Measurements from ENCODE around the gene NHERF1. TPM values are rescaled to one million over a fixed set of nuclear protein-coding genes. Genes with fewer than 3 reads are reported as not detected.
A peak's percentile ranks its signal among the peaks of the same experiment; 100 is the strongest.

The NHERF1 gene
- total and polyA plus RNA-seq, 7 experiments from 2014 or later, result 93.1 to 393 (median 165) TPM

- H3K9me3 ChIP-seq (ENCODE audit: control insufficient read depth in 2 of 3, low read length in 3 of 3), result no peaks in the 10 kb centered on the region
- no peak for DNase-seq
- no peak overlapping the region for H3K4me3 ChIP-seq (ENCODE audit: low read length)
- Mint-ChIP-seq H3K9me3 (no peaks in the 10 kb centered on the region), H3K4me3 (no peak overlapping the region), H3K27ac (no peak overlapping the region), H3K36me3 (peaks cover 4 to 62% (median 27%) of the 10 kb centered on the region in 5 donors), H3K27me3 (no peaks in the 10 kb centered on the region), H3K4me1 (peaks cover 0 to 4% (median 0%) of the 10 kb centered on the region in 7 donors)
- intact Hi-C loops (cut with micrococcal nuclease), result no loop called here
- H3K36me3 ChIP-seq (ENCODE audit: control insufficient read depth in 2 of 3, insufficient read depth in 3 of 3, low read length in 3 of 3), result peaks cover 0 to 96% (median 22%) of the 10 kb centered on the region in 3 experiments
- no peaks in the 10 kb centered on the region for H3K4me1 ChIP-seq (ENCODE audit: control insufficient read depth in 2 of 2, insufficient read depth in 2 of 2, low read length in 2 of 2)
- no peak for ATAC-seq
- H3K27ac ChIP-seq (ENCODE audit: low read depth, low read length), result no peak overlapping the region
- CTCF ChIA-PET, result no interaction called here
- POLR2A ChIA-PET, result no interaction called here
- no peaks in the 10 kb centered on the region for H3K27me3 ChIP-seq (ENCODE audit: control insufficient read depth in 2 of 2, insufficient read depth in 2 of 2, low read length in 2 of 2)
Measured at GRCh38 chr17:74798239-74798707, 49.8 kb downstream of the NHERF1 start.

- H3K4me1 Mint-ChIP-seq, result peaks cover 0 to 4% (median 1%) of the 10 kb centered on the region in 7 donors
- Histone ChIP-seq H3K27me3 (ENCODE audit: control insufficient read depth in 2 of 2, insufficient read depth in 2 of 2, low read length in 2 of 2) (no peaks in the 10 kb centered on the region), H3K9me3 (ENCODE audit: control insufficient read depth in 2 of 3, low read length in 3 of 3) (no peaks in the 10 kb centered on the region), H3K4me1 (ENCODE audit: control insufficient read depth in 2 of 2, insufficient read depth in 2 of 2, low read length in 2 of 2) (no peaks in the 10 kb centered on the region), H3K4me3 (ENCODE audit: low read length) (no peak overlapping the region), H3K27ac (ENCODE audit: low read depth, low read length) (no peak overlapping the region), H3K36me3 (ENCODE audit: control insufficient read depth in 2 of 3, insufficient read depth in 3 of 3, low read length in 3 of 3) (peaks cover 0 to 93% (median 21%) of the 10 kb centered on the region in 3 experiments)
- peaks cover 4 to 68% (median 31%) of the 10 kb centered on the region in 5 donors for H3K36me3 Mint-ChIP-seq
- ChIA-PET CTCF (no interaction called here), POLR2A (interaction anchor here (0.8 kb wide), 1 partner anchor 24 kb away, joined by 3 read pairs; no protein-coding TSS in a partner anchor)
- no peak overlapping the region for H3K27ac Mint-ChIP-seq
- H3K9me3 Mint-ChIP-seq, result no peaks in the 10 kb centered on the region
- H3K27me3 Mint-ChIP-seq, result no peaks in the 10 kb centered on the region
- intact Hi-C loops (cut with micrococcal nuclease), result no loop called here
- ATAC-seq (no peak), DNase-seq (no peak)
- H3K4me3 Mint-ChIP-seq, result no peak overlapping the region
Measured at GRCh38 chr17:74799097-74799496, 50.7 kb downstream of the NHERF1 start.

GRCh38 chr17:74800531-74800930, 52.1 kb downstream of the NHERF1 start:
- Mint-ChIP-seq H3K4me1 (peaks cover 0 to 6% (median 0%) of the 10 kb centered on the region in 7 donors), H3K36me3 (peaks cover 3 to 63% (median 25%) of the 10 kb centered on the region in 5 donors), H3K9me3 (no peaks in the 10 kb centered on the region), H3K4me3 (no peak overlapping the region), H3K27me3 (no peaks in the 10 kb centered on the region), H3K27ac (no peak overlapping the region)
- peak in 1 of 9 donors; percentile 2 for DNase-seq
- peaks cover 0 to 91% (median 9%) of the 10 kb centered on the region in 3 experiments for H3K36me3 ChIP-seq (ENCODE audit: control insufficient read depth in 2 of 3, insufficient read depth in 3 of 3, low read length in 3 of 3)
- H3K9me3 ChIP-seq (ENCODE audit: control insufficient read depth in 2 of 3, low read length in 3 of 3), result no peaks in the 10 kb centered on the region
- H3K27ac ChIP-seq (ENCODE audit: low read depth, low read length), result no peak overlapping the region
- no peak overlapping the region for H3K4me3 ChIP-seq (ENCODE audit: low read length)
- no peaks in the 10 kb centered on the region for H3K27me3 ChIP-seq (ENCODE audit: control insufficient read depth in 2 of 2, insufficient read depth in 2 of 2, low read length in 2 of 2)
- intact Hi-C loops (cut with micrococcal nuclease), result no loop called here
- CTCF ChIA-PET, result interaction anchor here (0.7 kb wide), 1 partner anchor 11 kb away, joined by 3 read pairs; no protein-coding TSS in a partner anchor
- no peak for ATAC-seq
- POLR2A ChIA-PET, result interaction anchor here (0.6 kb wide), 1 partner anchor 151 kb away, joined by 3 read pairs; no protein-coding TSS in a partner anchor
- no peaks in the 10 kb centered on the region for H3K4me1 ChIP-seq (ENCODE audit: control insufficient read depth in 2 of 2, insufficient read depth in 2 of 2, low read length in 2 of 2)

- Mint-ChIP-seq H3K27ac (no peak overlapping the region), H3K4me1 (peaks cover 0 to 6% (median 0%) of the 10 kb centered on the region in 7 donors), H3K9me3 (no peaks in the 10 kb centered on the region), H3K27me3 (no peaks in the 10 kb centered on the region), H3K4me3 (no peak overlapping the region), H3K36me3 (peaks cover 1 to 63% (median 21%) of the 10 kb centered on the region in 5 donors)
- CTCF ChIA-PET, result no interaction called here
- ATAC-seq (no peak), DNase-seq (no peak)
- POLR2A ChIA-PET, result no interaction called here
- no peak overlapping the region for H3K4me3 ChIP-seq (ENCODE audit: low read length)
- peaks cover 0 to 85% (median 6%) of the 10 kb centered on the region in 3 experiments for H3K36me3 ChIP-seq (ENCODE audit: control insufficient read depth in 2 of 3, insufficient read depth in 3 of 3, low read length in 3 of 3)
- no peaks in the 10 kb centered on the region for H3K27me3 ChIP-seq (ENCODE audit: control insufficient read depth in 2 of 2, insufficient read depth in 2 of 2, low read length in 2 of 2)
- H3K4me1 ChIP-seq (ENCODE audit: control insufficient read depth in 2 of 2, insufficient read depth in 2 of 2, low read length in 2 of 2), result no peaks in the 10 kb centered on the region
- no peak overlapping the region for H3K27ac ChIP-seq (ENCODE audit: low read depth, low read length)
- intact Hi-C loops (cut with micrococcal nuclease), result no loop called here
- H3K9me3 ChIP-seq (ENCODE audit: control insufficient read depth in 2 of 3, low read length in 3 of 3), result no peaks in the 10 kb centered on the region
Measured at GRCh38 chr17:74801896-74802295, 53.5 kb downstream of the NHERF1 start.

- H3K27me3 Mint-ChIP-seq, result no peaks in the 10 kb centered on the region
- H3K9me3 Mint-ChIP-seq, result no peaks in the 10 kb centered on the region
- Histone ChIP-seq H3K4me1 (ENCODE audit: control insufficient read depth in 2 of 2, insufficient read depth in 2 of 2, low read length in 2 of 2) (no peaks in the 10 kb centered on the region), H3K9me3 (ENCODE audit: control insufficient read depth in 2 of 3, low read length in 3 of 3) (no peaks in the 10 kb centered on the region), H3K4me3 (ENCODE audit: low read length) (no peak overlapping the region), H3K36me3 (ENCODE audit: control insufficient read depth in 2 of 3, insufficient read depth in 3 of 3, low read length in 3 of 3) (peaks cover 0 to 80% (median 6%) of the 10 kb centered on the region in 3 experiments), H3K27ac (ENCODE audit: low read depth, low read length) (no peak overlapping the region), H3K27me3 (ENCODE audit: control insufficient read depth in 2 of 2, insufficient read depth in 2 of 2, low read length in 2 of 2) (no peaks in the 10 kb centered on the region)
- no peak for DNase-seq
- ChIA-PET POLR2A (no interaction called here), CTCF (interaction anchor here (1.1 kb wide), 1 partner anchor 13 kb away, joined by 3 read pairs; no protein-coding TSS in a partner anchor)
- H3K27ac Mint-ChIP-seq, result peak overlapping the region in 1 of 9 donors; percentile 80
- no peak overlapping the region for H3K4me3 Mint-ChIP-seq
- no peak for ATAC-seq
- peaks cover 1 to 55% (median 9%) of the 10 kb centered on the region in 5 donors for H3K36me3 Mint-ChIP-seq
- H3K4me1 Mint-ChIP-seq, result peaks cover 0 to 6% (median 0%) of the 10 kb centered on the region in 7 donors
- intact Hi-C loops (cut with micrococcal nuclease), result no loop called here
Measured at GRCh38 chr17:74803388-74803930, 55.0 kb downstream of the NHERF1 start.

- Histone ChIP-seq H3K4me1 (ENCODE audit: control insufficient read depth in 2 of 2, insufficient read depth in 2 of 2, low read length in 2 of 2) (no peaks in the 10 kb centered on the region), H3K27ac (ENCODE audit: low read depth, low read length) (no peak overlapping the region), H3K36me3 (ENCODE audit: control insufficient read depth in 2 of 3, insufficient read depth in 3 of 3, low read length in 3 of 3) (peaks cover 0 to 80% (median 6%) of the 10 kb centered on the region in 3 experiments), H3K4me3 (ENCODE audit: low read length) (no peak overlapping the region), H3K27me3 (ENCODE audit: control insufficient read depth in 2 of 2, insufficient read depth in 2 of 2, low read length in 2 of 2) (no peaks in the 10 kb centered on the region), H3K9me3 (ENCODE audit: control insufficient read depth in 2 of 3, low read length in 3 of 3) (no peaks in the 10 kb centered on the region)
- H3K27ac Mint-ChIP-seq, result no peak overlapping the region
- intact Hi-C loops (cut with micrococcal nuclease), result no loop called here
- CTCF ChIA-PET, result interaction anchor here (1.1 kb wide), 1 partner anchor 13 kb away, joined by 3 read pairs; no protein-coding TSS in a partner anchor
- peaks cover 0 to 6% (median 0%) of the 10 kb centered on the region in 7 donors for H3K4me1 Mint-ChIP-seq
- H3K4me3 Mint-ChIP-seq, result no peak overlapping the region
- H3K36me3 Mint-ChIP-seq, result peaks cover 0 to 50% (median 9%) of the 10 kb centered on the region in 5 donors
- ATAC-seq (no peak), DNase-seq (no peak)
- no peaks in the 10 kb centered on the region for H3K27me3 Mint-ChIP-seq
- POLR2A ChIA-PET, result no interaction called here
- no peaks in the 10 kb centered on the region for H3K9me3 Mint-ChIP-seq
Measured at GRCh38 chr17:74803971-74804370, 55.5 kb downstream of the NHERF1 start.

All from naive thymus-derived CD4-positive, alpha-beta T cell (primary cell).